T-cell (primary cell): Measurements from ENCODE around the gene VWC2. TPM values are rescaled to one million over a fixed set of nuclear protein-coding genes. Genes with fewer than 3 reads are reported as not detected.

ENCODE experiments used
- ATAC-seq, 4 experiments: fragments of 200-7000 bp in 3 of 4; fragments of 150-1000 bp in 1 of 4; cut with Tn5 transposase; replicated peaks in 1 of 4; 1 replicate in 3 of 4; 2 replicates in 1 of 4; pipeline ENCODE4 v1.10.0; 2021; ENCODE audit warnings: moderate library complexity in 3 of 4, mild to moderate bottlenecking in 2 of 4, moderate number of reproducible peaks in 1 of 4
- CTCF ChIA-PET, 2 donors: fragments of 300-600 bp; sonication (Branson Sonifier 250); formaldehyde crosslinking; loops; one replicate each; lab custom pipeline; 2022; ENCODE audit warnings: antibody characterized with exemption in 2 of 2; lab: Charles Lee
- POLR2A ChIA-PET, 2 donors: fragments of 300-600 bp; sonication (Branson Sonifier 250); formaldehyde crosslinking; loops; one replicate each; lab custom pipeline; 2022; ENCODE audit warnings: antibody characterized with exemption in 2 of 2; lab: Charles Lee
- DNase-seq, 35 experiments: peaks; one replicate each; pipeline versions ENCODE4 v3.0.0 to v3.0.0-alpha.2; 2013 to 2023
- H3K27ac ChIP-seq: one replicate; pipeline ENCODE4 v1.5.1; 2013; ENCODE audit warnings: low read length
- H3K27me3 ChIP-seq, 2 experiments: replicated peaks in 1 of 2; 1 replicate in 1 of 2; 2 replicates in 1 of 2; pipeline versions ENCODE4 v1.6.1 to v1.7.0; 2013; ENCODE audit warnings: low read length in 1 of 2, mixed read lengths in 1 of 2; ENCODE audit not compliant: control insufficient read depth in 2 of 2, insufficient read depth in 2 of 2; ENCODE audit errors: extremely low read depth in 1 of 2
- H3K36me3 ChIP-seq, 2 donors: 1 replicate in 1 of 2; 2 replicates in 1 of 2; pipeline versions ENCODE4 v1.6.1 to v1.7.0; 2013; ENCODE audit warnings: low read length in 1 of 2; ENCODE audit not compliant: control insufficient read depth in 2 of 2, insufficient read depth in 1 of 2; ENCODE audit errors: extremely low read depth in 1 of 2
- H3K4me1 ChIP-seq, 2 experiments: 1 replicate in 1 of 2; 2 replicates in 1 of 2; pipeline versions ENCODE4 v1.6.1 to v1.7.0; 2013; ENCODE audit warnings: low read length in 2 of 2, mixed read lengths in 1 of 2; ENCODE audit not compliant: insufficient read depth in 2 of 2, control insufficient read depth in 1 of 2; ENCODE audit errors: extremely low read depth in 1 of 2
- H3K4me3 ChIP-seq, 2 donors: 1 replicate in 1 of 2; 2 replicates in 1 of 2; pipeline versions ENCODE4 v1.5.1 to v1.7.0; 2013; ENCODE audit warnings: mild to moderate bottlenecking in 2 of 2, low read length in 1 of 2, moderate library complexity in 1 of 2; ENCODE audit not compliant: control insufficient read depth in 1 of 2; ENCODE audit errors: extremely low read depth in 1 of 2
- H3K9me3 ChIP-seq: 2 replicates; pipeline ENCODE4 v1.7.0; 2013
- H3K27ac Mint-ChIP-seq, 2 donors: one replicate each; pipeline ENCODE4 v1.8.0; 2020 to 2021; ENCODE audit warnings: mild to moderate bottlenecking in 2 of 2, mixed read lengths in 2 of 2
- H3K27me3 Mint-ChIP-seq, 2 donors: one replicate each; pipeline ENCODE4 v1.8.0; 2021 to 2022; ENCODE audit warnings: mixed read lengths in 2 of 2
- H3K36me3 Mint-ChIP-seq: one replicate; pipeline ENCODE4 v1.8.0; 2021; ENCODE audit warnings: mixed read lengths
- H3K4me1 Mint-ChIP-seq, 3 donors: one replicate each; pipeline ENCODE4 v1.8.0; 2020 to 2022; ENCODE audit warnings: mixed read lengths in 3 of 3, mild to moderate bottlenecking in 1 of 3
- H3K4me3 Mint-ChIP-seq, 3 donors: one replicate each; pipeline ENCODE4 v1.8.0; 2020 to 2022; ENCODE audit warnings: mild to moderate bottlenecking in 3 of 3, mixed read lengths in 3 of 3, moderate library complexity in 3 of 3
- H3K9me3 Mint-ChIP-seq, 3 donors: one replicate each; pipeline ENCODE4 v1.8.0; 2020 to 2022; ENCODE audit warnings: mixed read lengths in 3 of 3
- WGBS: methylation state at CpG from one replicate; pipeline ENCODE4 v1.1.5; 2013; ENCODE audit warnings: missing lambda C conversion rate; ENCODE audit not compliant: insufficient coverage; 5-methylcytosine and 5-hydroxymethylcytosine counted together
- total RNA-seq, 35 experiments: library from RNA in 6 of 35; stranded (reverse) in 6 of 35; fragments of 120-200 nt in 1 of 35; gene quantifications; one replicate each; pipeline versions ENCODE4 v1.2.1 to v1.2.4 and lab custom pipeline; 2013 to 2026

Gene VWC2
- not detected for total RNA-seq
- total RNA-seq (2013) = not detected
- total RNA-seq (lab: John Stamatoyannopoulos, UW) = 0 to 0.09 (median 0) reads per million in 29 experiments

DNA sequence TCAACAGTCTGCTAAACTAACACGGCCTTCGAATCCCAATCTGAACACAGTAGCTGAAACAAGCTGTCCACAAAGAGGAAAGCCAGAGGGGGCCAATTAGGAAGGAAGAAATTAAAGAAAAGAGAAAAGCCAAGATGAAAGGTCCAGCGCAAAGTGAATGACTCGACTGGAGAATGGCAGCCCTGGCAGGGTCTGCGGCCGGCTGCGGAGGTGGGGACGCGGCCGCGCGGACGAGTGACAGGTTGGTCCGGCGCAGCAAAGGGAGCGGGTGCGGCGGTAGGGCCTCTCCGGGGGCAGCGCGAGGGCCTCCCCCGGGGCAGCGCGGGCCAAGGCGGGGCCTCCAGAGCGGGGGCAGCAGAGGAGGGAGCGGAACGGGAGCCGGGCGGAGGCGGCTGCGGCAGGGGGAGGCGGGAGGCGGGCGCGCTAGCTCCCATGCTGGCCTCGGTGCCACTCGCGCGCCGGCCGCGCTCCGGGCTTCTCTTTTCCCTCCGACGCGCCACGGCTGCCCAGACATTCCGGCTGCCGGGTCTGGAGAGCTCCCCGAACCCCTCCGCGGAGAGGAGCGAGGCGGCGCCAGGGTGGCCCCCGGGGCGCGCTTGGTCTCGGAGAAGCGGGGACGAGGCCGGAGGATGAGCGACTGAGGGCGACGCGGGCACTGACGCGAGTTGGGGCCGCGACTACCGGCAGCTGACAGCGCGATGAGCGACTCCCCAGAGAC lies at the start of gene VWC2:
Gene VWC2 (plus strand): TSS at position 421 of the 718 bp plus-strand sequence. CDS start 1,798 bp downstream, outside the sequence.
- H3K4me3 Mint-ChIP-seq = peak within 1 kb of the TSS in 2 of 3 donors; percentile 9 to 73
- no peaks in the 10 kb centered on the region for H3K36me3 Mint-ChIP-seq
- H3K27me3 Mint-ChIP-seq = peaks cover 47 to 61% of the 10 kb centered on the region in 2 donors
- DNase-seq = no peak
- peaks cover 7 to 11% (median 9%) of the 10 kb centered on the region in 3 donors for H3K4me1 Mint-ChIP-seq
- ChIA-PET POLR2A (no interaction called here), CTCF (no interaction called here)
- 5% methylated on average over 74 of the region's 75 CpGs for WGBS
- peaks cover 20 to 30% of the 10 kb centered on the region in 2 experiments for H3K27me3 ChIP-seq
- no peaks in the 10 kb centered on the region for H3K36me3 ChIP-seq
- no peak within 1 kb of the TSS for H3K4me3 ChIP-seq
- H3K27ac ChIP-seq = no peak within 1 kb of the TSS
- H3K27ac Mint-ChIP-seq = peak within 1 kb of the TSS in 1 of 2 donors; percentile 13
- H3K9me3 Mint-ChIP-seq = no peaks in the 10 kb centered on the region
- H3K9me3 ChIP-seq = no peaks in the 10 kb centered on the region
- ATAC-seq = no peak
- no peaks in the 10 kb centered on the region for H3K4me1 ChIP-seq

- Mint-ChIP-seq H3K36me3 (no peaks in the 10 kb centered on the region), H3K27ac (no peak overlapping the region), H3K4me1 (no peaks in the 10 kb centered on the region), H3K4me3 (no peak overlapping the region), H3K9me3 (peaks cover 0 to 3% (median 3%) of the 10 kb centered on the region in 3 donors), H3K27me3 (peaks cover 0 to 6% of the 10 kb centered on the region in 2 donors)
- no peak for DNase-seq
- Histone ChIP-seq H3K36me3 (no peaks in the 10 kb centered on the region), H3K4me1 (no peaks in the 10 kb centered on the region), H3K4me3 (no peak overlapping the region), H3K27me3 (no peaks in the 10 kb centered on the region), H3K9me3 (no peaks in the 10 kb centered on the region), H3K27ac (no peak overlapping the region)
- POLR2A ChIA-PET = no interaction called here
- CTCF ChIA-PET = no interaction called here
- no peak for ATAC-seq
Measured at GRCh38 chr7:49724071-49724470, 49.4 kb upstream of the VWC2 start.

DNA sequence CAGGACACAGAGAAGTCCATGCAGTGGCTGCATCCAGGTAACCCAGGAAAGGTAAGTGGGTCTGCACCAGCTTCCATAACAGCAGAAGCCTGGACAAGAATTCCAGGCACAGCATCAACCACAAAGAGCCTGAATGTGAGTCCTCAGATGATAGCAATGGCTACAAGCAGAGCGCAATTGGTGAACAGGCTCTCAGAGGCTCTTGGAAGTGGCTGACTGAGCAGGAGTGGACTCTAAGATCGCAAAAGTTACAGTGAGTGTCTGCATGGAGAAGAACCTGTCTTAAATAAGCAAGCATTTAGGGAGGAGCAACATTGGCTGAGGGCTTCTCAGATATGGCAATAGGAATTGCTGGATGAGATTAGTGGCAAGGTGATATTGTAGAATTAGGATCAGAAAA lies 41.6 kb upstream of the VWC2 start:
- H3K4me3 Mint-ChIP-seq = no peak overlapping the region

GRCh38 chr7:49762666-49763065 lies 10.8 kb upstream of the VWC2 start:
- H3K9me3 ChIP-seq = no peaks in the 10 kb centered on the region
- no peak for ATAC-seq
- no peaks in the 10 kb centered on the region for H3K4me1 ChIP-seq
- H3K4me3 ChIP-seq = no peak overlapping the region
- WGBS = 60% methylated on average over 2 of the region's 3 CpGs
- Mint-ChIP-seq H3K36me3 (no peaks in the 10 kb centered on the region), H3K4me1 (no peaks in the 10 kb centered on the region), H3K9me3 (peaks cover 0 to 3% (median 0%) of the 10 kb centered on the region in 3 donors), H3K27ac (no peak overlapping the region), H3K27me3 (peaks cover 0 to 6% of the 10 kb centered on the region in 2 donors), H3K4me3 (no peak overlapping the region)
- DNase-seq = no peak
- H3K36me3 ChIP-seq = no peaks in the 10 kb centered on the region
- H3K27ac ChIP-seq = no peak overlapping the region
- CTCF ChIA-PET = no interaction called here
- POLR2A ChIA-PET = no interaction called here
- H3K27me3 ChIP-seq = peaks cover 0 to 2% of the 10 kb centered on the region in 2 experiments

More for the DNA sequence above, 41.6 kb upstream of the VWC2 start:
- H3K27me3 Mint-ChIP-seq = peaks cover 0 to 16% of the 10 kb centered on the region in 2 donors
- ChIA-PET POLR2A (no interaction called here), CTCF (no interaction called here)
- Histone ChIP-seq H3K4me3 (no peak overlapping the region), H3K27me3 (no peaks in the 10 kb centered on the region), H3K27ac (no peak overlapping the region), H3K4me1 (no peaks in the 10 kb centered on the region), H3K36me3 (no peaks in the 10 kb centered on the region), H3K9me3 (no peaks in the 10 kb centered on the region)
- ATAC-seq (no peak), DNase-seq (no peak)
- H3K36me3 Mint-ChIP-seq = no peaks in the 10 kb centered on the region
- H3K4me1 Mint-ChIP-seq = no peaks in the 10 kb centered on the region
- H3K9me3 Mint-ChIP-seq = peaks cover 0 to 7% (median 3%) of the 10 kb centered on the region in 3 donors
- no peak overlapping the region for H3K27ac Mint-ChIP-seq
- WGBS = 46% methylated on average over 2 of the region's 2 CpGs

DNA sequence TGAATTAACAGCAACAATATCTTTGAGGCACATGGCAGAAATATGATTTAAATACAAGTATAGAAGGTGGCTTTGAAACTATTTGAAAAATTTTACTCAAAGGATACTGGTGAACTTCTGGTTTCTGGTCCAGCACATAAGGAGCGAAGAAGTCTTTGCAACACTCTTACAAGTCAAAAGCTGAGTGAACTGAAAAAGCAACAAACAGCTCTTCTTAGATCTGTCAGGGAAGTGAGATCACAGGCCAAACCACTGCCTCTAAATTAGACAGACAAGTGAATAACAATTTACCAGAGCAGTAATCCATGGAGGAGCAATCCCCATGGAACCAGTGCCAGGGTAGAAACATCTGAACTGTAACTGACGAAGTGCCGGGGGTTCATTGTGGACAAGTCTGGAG lies 9.6 kb upstream of the VWC2 start:
- Mint-ChIP-seq H3K4me1 (no peaks in the 10 kb centered on the region), H3K27me3 (peaks cover 0 to 6% of the 10 kb centered on the region in 2 donors), H3K4me3 (no peak overlapping the region), H3K27ac (no peak overlapping the region), H3K9me3 (peaks cover 0 to 3% (median 0%) of the 10 kb centered on the region in 3 donors), H3K36me3 (no peaks in the 10 kb centered on the region)
- ATAC-seq (no peak), DNase-seq (no peak)
- POLR2A ChIA-PET = no interaction called here
- Histone ChIP-seq H3K4me1 (no peaks in the 10 kb centered on the region), H3K27ac (no peak overlapping the region), H3K9me3 (no peaks in the 10 kb centered on the region), H3K36me3 (no peaks in the 10 kb centered on the region), H3K27me3 (peaks cover 0 to 2% of the 10 kb centered on the region in 2 experiments), H3K4me3 (no peak overlapping the region)
- 100% methylated on average over 2 of the region's 3 CpGs for WGBS
- CTCF ChIA-PET = no interaction called here

GRCh38 chr7:49766966-49767365 lies 6.5 kb upstream of the VWC2 start:
- no peaks in the 10 kb centered on the region for H3K4me1 Mint-ChIP-seq
- no peak for ATAC-seq
- peaks cover 4% of the 10 kb centered on the region in 2 experiments for H3K27me3 ChIP-seq
- H3K27ac ChIP-seq = no peak overlapping the region
- no peak overlapping the region for H3K4me3 ChIP-seq
- no peak for DNase-seq
- H3K9me3 ChIP-seq = no peaks in the 10 kb centered on the region
- H3K27me3 Mint-ChIP-seq = peaks cover 23 to 27% of the 10 kb centered on the region in 2 donors
- no peaks in the 10 kb centered on the region for H3K36me3 ChIP-seq
- 73% methylated on average over 1 of the region's 1 CpG for WGBS
- ChIA-PET POLR2A (no interaction called here), CTCF (no interaction called here)
- peaks cover 0 to 3% (median 0%) of the 10 kb centered on the region in 3 donors for H3K9me3 Mint-ChIP-seq
- H3K4me3 Mint-ChIP-seq = no peak overlapping the region
- H3K27ac Mint-ChIP-seq = no peak overlapping the region
- H3K4me1 ChIP-seq = no peaks in the 10 kb centered on the region
- H3K36me3 Mint-ChIP-seq = no peaks in the 10 kb centered on the region
